GM19324 (cell line): Measurements from ENCODE around the gene DIAPH1.
"Not testable (repeated sequence)": the region's sequence is repeated elsewhere in the genome, so short reads cannot be mapped to it uniquely, and the experiment has no call there.

Source experiments
- ATAC-seq: cut with Tn5 transposase; IDR thresholded peaks from one replicate; pipeline ENCODE4 v1.9.1; 2021; ENCODE audit warnings: mild to moderate bottlenecking, moderate library complexity; ENCODE audit not compliant: unreplicated experiment, low FRiP score

DIAPH1 gene

GRCh38 chr5:141613344-141613743, 5.5 kb downstream of the DIAPH1 start:
- ATAC-seq, result no peak

DNA sequence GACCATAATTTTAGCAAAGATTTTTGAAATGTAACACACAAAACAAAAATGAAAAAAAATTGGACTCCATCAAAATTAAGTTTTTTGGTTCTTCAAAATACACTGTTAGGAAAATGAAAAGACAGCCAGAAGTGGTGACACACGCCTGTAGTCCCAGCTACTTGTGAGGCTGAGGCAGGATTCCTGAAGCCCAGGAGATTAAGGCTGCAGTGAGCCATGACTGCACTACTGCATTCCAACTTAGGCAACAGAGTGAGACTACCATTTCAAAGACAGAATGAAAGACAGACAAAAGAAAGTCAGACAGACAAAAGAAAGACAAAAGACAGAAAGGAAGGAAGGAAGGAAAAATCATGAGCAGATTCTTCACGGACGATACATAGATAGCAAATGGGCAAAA, 7.5 kb downstream of the DIAPH1 start:
- no peak for ATAC-seq

DNA sequence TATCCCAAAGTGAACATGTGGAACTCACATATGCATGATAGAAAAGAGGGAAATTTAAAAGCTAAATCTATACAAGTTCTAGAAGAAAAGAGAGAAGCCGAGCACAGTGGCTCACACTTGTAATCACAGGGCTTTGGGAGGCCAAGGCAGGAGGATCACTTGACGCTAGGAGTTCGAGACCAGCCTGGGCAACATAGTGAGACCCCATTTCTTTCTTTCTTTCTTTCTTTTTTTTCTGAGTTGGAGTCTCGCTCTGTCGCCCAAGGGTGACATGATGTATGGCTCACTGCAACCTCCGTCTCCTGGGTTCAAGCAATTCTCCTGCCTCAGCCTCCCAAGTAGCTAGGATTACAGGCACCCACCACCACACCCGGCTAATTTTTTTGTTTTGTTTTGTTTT, 8.9 kb downstream of the DIAPH1 start:
- not testable (repeated sequence) for ATAC-seq

GRCh38 chr5:141609044-141609443, 9.8 kb downstream of the DIAPH1 start:
- ATAC-seq, result no peak

DNA sequence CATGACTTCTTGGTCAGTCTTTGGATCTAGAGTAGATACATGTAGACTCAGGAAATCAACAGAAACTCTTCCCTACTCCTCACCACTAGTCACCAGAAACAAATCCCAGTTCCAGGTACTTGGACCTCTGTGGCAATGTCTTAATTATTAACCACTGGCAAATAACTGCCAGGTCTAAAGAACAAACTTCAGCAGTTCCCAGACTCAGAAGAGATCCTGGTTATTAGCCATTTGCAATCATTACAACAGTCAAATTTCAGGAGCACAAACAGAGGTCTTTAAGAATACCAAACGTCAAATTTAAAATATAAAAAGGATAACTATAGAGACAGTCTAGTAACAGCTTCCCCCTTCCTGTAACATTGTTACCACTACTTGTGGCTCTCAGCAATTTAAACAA, 10.2 kb downstream of the DIAPH1 start:
- no peak for ATAC-seq

- no peak for ATAC-seq
These were observed 10.8 kb downstream of the DIAPH1 start for GRCh38 chr5:141608046-141608445.

DNA sequence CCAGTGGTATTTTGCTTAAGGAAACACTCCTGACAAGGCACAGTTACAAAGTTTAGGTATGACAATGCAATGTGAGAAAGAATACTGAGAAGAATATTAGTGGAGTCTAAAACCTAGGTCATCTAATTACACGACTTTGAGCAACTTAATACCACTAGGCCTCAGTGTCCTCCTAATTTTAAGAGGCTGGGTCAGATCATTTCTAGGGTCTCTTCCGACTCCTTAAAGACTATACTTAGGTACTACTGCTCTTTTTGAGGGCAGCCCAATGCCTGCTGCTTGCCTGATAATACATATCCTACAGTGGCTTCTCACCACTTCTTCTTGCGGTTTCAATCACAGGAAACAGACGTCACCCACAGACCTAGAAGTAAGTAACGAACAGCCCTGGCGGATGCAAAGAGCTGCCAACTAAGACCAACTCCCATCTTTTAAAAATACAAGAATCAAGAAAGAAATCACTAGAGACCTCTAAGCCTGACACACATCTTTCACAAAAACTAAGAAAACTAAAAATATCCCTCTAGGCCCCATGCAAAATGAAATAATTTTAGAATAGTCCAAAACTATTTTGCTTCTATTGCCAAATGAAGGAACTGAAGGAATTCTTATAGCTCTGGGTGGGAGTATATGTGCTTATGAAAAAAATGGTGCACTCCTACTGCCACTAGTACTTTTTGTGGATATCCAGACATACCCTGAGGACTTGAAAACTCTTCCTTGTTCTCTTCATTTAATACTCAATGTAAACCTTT, 13.1 kb downstream of the DIAPH1 start:
- ATAC-seq, result peak; percentile 98

GRCh38 chr5:141603923-141604717, 14.7 kb downstream of the DIAPH1 start:
- ATAC-seq, result no peak

GRCh38 chr5:141602606-141603005, 16.2 kb downstream of the DIAPH1 start:
- ATAC-seq, result no peak

DNA sequence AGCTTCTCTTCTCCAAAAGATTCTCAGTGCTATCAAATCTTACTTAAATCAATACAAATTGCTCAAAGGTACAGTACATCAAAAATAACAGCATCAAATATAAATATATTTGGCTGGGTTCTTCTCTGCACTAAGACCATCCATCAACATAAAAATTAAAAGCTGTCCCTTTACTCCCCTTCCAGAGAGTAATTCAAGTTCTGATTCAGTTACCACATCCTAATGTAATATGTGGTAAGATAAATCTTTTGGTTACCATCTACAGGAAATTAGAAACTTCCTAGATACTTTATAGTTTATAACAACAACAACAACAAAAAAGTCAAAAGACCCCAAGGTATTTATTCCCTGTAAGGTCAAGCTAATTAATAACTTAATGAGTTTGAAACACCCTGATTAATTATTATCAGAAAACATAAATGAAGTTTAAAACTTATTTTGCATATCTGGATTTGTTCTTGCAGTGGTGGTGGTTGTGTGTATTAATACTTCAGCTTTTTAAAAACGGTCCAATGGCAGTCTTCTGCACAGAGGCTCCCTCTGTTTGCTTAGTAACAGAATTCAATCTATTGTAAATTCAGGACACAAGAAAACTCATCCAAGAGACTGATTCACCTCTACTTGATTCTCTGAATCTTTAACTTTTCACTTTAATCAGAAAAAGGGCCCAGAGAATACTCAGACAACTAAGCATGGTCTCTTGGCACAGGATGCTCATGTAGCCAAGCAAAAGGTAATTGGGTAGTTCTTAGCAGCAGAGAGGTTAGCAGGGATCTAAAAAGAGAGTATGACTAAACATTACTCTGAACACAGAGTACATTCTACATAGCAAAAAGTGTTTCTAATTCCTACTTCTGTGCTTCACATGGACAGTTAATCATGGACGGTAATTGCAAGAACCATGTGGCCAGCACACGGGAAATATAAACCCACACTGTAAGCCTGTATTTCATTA, 20.1 kb downstream of the DIAPH1 start:
- ATAC-seq, result no peak

- ATAC-seq, result no peak
These were observed 21.0 kb downstream of the DIAPH1 start for GRCh38 chr5:141597814-141598213.

GRCh38 chr5:141597394-141597793, 21.4 kb downstream of the DIAPH1 start:
- ATAC-seq, result no peak

DNA sequence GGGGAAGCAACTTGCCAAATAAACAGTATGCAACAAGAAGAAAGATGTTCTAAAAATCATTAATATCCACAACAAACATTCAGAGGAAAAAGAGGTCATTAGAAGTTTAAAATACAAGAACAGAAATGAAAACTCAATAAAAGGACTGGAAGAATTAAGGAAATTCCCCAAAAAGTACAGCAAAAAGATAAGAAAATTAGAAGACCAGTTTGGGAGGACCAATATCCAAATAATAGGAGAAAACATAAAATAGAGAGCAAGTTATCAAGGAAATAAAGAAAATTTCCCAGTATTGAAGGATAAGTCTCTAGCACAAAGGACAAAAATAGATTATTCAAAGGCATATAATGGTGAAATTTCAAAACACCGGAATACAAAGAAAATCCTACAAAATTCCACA, 21.9 kb downstream of the DIAPH1 start:
- ATAC-seq, result no peak

- no peak for ATAC-seq
These were observed 28.7 kb downstream of the DIAPH1 start for GRCh38 chr5:141590127-141590526.

- ATAC-seq, result no peak
These were observed 32.6 kb downstream of the DIAPH1 start for GRCh38 chr5:141586246-141586645.

DNA sequence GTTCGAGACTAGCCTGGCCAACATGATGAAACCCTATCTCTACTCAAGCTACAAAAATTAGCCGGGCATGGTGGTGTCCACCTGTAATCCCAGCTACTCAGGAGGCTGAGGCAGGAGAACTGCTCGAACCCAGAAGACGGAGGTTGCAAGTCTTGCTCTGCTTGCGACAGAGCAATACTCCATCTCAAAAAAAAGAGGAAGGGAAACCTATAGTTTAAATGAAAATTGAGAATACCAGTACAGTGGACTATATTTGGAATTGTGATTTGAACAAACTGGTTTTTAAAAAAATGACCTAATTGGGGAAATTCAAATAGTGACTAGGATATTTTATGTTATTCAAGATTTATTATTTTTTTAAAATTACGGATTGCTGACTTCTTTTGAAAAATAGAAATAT, 33.2 kb downstream of the DIAPH1 start:
- no peak for ATAC-seq

GRCh38 chr5:141574122-141574510, 44.7 kb downstream of the DIAPH1 start:
- no peak for ATAC-seq

GRCh38 chr5:141573489-141574121, 45.2 kb downstream of the DIAPH1 start:
- no peak for ATAC-seq

GRCh38 chr5:141570655-141571054, 48.1 kb downstream of the DIAPH1 start:
- ATAC-seq, result no peak

GRCh38 chr5:141567513-141568117, 51.2 kb downstream of the DIAPH1 start:
- ATAC-seq, result no peak
